HG02642 (cell line): ENCODE measurements around the gene HELZ2.

Source experiments
- ATAC-seq: cut with Tn5 transposase; IDR thresholded peaks from one replicate; pipeline ENCODE4 v1.9.1; 2021; ENCODE audit warnings: mild to moderate bottlenecking; ENCODE audit not compliant: unreplicated experiment, poor library complexity

Gene HELZ2

GRCh38 chr20:63529861-63530787, 43.9 kb downstream of the HELZ2 start:
- ATAC-seq = no peak

DNA sequence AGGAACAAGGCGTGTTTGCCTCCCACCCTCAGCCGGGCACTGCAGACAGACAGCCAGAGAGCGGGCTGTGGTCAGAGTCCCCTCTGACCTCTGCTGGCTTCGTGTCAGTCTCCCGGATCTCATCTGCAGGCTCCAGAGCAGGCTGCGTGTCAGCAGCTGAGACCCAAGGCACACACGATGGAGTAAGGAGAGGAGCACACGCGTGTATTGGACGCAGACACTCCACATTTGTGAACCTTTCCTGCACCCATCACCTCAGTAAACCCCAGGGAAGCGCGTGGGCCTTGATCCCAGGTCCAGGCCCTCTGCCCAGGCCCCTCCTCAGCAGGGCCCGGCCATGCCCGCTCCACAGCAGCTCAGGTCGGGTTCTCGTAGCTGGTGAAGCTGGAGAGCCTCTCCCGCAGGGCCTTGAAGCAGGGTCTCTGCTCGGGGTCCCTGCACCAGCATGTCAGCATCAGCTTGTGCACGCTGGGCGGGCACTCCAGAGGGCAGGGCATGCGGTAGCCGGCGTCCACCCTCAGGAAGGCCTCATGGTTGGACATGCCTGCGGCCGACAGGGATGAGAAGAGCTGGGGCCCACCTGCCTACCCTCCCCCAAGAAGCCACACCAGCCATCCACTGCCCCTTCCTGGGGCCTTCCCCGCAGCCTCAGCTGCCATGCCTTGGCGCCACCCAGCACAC, 44.7 kb downstream of the HELZ2 start:
- no peak for ATAC-seq

GRCh38 chr20:63527184-63527583, 46.9 kb downstream of the HELZ2 start:
- ATAC-seq = no peak

GRCh38 chr20:63525971-63526370, 48.1 kb downstream of the HELZ2 start:
- no peak for ATAC-seq

DNA sequence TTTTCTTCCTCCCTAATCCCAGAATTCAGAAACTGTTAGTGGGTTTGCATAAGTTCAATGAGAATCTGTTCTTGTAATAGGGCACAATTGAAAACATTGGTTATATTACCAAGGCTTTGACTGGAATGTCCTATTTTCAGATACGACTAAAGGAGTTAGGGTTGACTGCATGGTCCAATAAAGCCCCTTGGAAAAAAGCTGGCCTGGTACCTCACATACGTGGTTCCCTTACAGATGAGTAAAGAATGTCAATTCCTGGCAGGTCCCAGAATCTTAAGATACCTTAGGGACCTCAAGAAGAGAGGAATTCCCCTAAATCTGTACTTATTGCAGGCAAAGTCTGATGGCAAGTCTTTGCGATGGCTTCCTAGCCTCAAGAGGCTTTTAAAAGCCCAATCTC, 48.9 kb downstream of the HELZ2 start:
- no peak for ATAC-seq
